H9 (cell line): ENCODE measurements around the gene COIL. TPM values are rescaled to one million over a fixed set of nuclear protein-coding genes. Genes with fewer than 3 reads are reported as not detected.

Experiments used
- DNase-seq: peaks from one replicate; pipeline ENCODE4 v3.0.0-alpha.2; 2017
- H2AFZ ChIP-seq: one replicate; pipeline ENCODE4 v1.6.1; 2013; ENCODE audit warnings: mild to moderate bottlenecking, low read length, control low read depth, moderate library complexity
- H2AK5ac ChIP-seq: 2 replicates; pipeline ENCODE4 v1.6.1; 2013; ENCODE audit warnings: low read length, control low read depth, mixed read lengths; ENCODE audit not compliant: insufficient read length
- H2BK120ac ChIP-seq: one replicate; pipeline ENCODE4 v1.6.1; 2013; ENCODE audit warnings: low read depth, mild to moderate bottlenecking, low read length, control low read depth, inconsistent platforms; ENCODE audit not compliant: poor library complexity, severe bottlenecking
- H2BK12ac ChIP-seq: 2 replicates; pipeline ENCODE4 v1.6.1; 2013; ENCODE audit warnings: low read length, control low read depth, mixed read lengths, low read depth; ENCODE audit not compliant: insufficient read length
- H2BK15ac ChIP-seq: 2 replicates; pipeline ENCODE4 v1.6.1; 2013; ENCODE audit warnings: low read depth, low read length, control low read depth
- H2BK20ac ChIP-seq: one replicate; pipeline ENCODE4 v1.6.1; 2013; ENCODE audit warnings: low read depth, mild to moderate bottlenecking, low read length, control low read depth, inconsistent platforms; ENCODE audit not compliant: poor library complexity, severe bottlenecking
- H2BK5ac ChIP-seq: 2 replicates; pipeline ENCODE4 v1.6.1; 2013; ENCODE audit warnings: low read length, control low read depth, mixed read lengths; ENCODE audit not compliant: insufficient read length
- H3K14ac ChIP-seq: 2 replicates; pipeline ENCODE4 v1.6.1; 2013; ENCODE audit warnings: low read length, control low read depth; ENCODE audit not compliant: insufficient read depth
- H3K18ac ChIP-seq: 2 replicates; pipeline ENCODE4 v1.6.1; 2013; ENCODE audit warnings: low read depth, mild to moderate bottlenecking, mixed read lengths, low read length, control low read depth; ENCODE audit not compliant: insufficient read length
- H3K23ac ChIP-seq: 2 replicates; pipeline ENCODE4 v1.6.1; 2013; ENCODE audit warnings: low read length, control low read depth, mixed read lengths, low read depth; ENCODE audit not compliant: insufficient read length
- H3K23me2 ChIP-seq: 2 replicates; pipeline ENCODE4 v1.6.1; 2013; ENCODE audit warnings: low read depth, mild to moderate bottlenecking, mixed read lengths, low read length, control low read depth; ENCODE audit not compliant: insufficient read length, poor library complexity, severe bottlenecking
- H3K27ac ChIP-seq: 2 replicates; pipeline ENCODE4 v1.5.1; 2013; ENCODE audit warnings: low read length, control low read depth, mixed read lengths, low read depth; ENCODE audit not compliant: insufficient read length
- H3K27me3 ChIP-seq: 2 replicates; pipeline ENCODE4 v1.6.1; 2013; ENCODE audit warnings: low read length, control low read depth, inconsistent platforms; ENCODE audit not compliant: insufficient read depth
- H3K4ac ChIP-seq: 2 replicates; pipeline ENCODE4 v1.6.1; 2013; ENCODE audit warnings: low read depth, mild to moderate bottlenecking, control low read depth, inconsistent platforms, low read length, moderate library complexity
- H3K4me1 ChIP-seq: 2 replicates; pipeline ENCODE4 v1.6.1; 2013; ENCODE audit warnings: low read length, control low read depth, inconsistent platforms; ENCODE audit not compliant: insufficient read depth
- H3K4me2 ChIP-seq: 2 replicates; pipeline ENCODE4 v1.6.1; 2013; ENCODE audit warnings: low read length, control low read depth, mixed read lengths; ENCODE audit not compliant: insufficient read length, insufficient read depth
- H3K56ac ChIP-seq: 2 replicates; pipeline ENCODE4 v1.6.1; 2013; ENCODE audit warnings: low read depth, mild to moderate bottlenecking, mixed read lengths, low read length, control low read depth; ENCODE audit not compliant: insufficient read length
- H3K79me1 ChIP-seq: 2 replicates; pipeline ENCODE4 v1.6.1; 2013; ENCODE audit warnings: low read depth, mild to moderate bottlenecking, moderate library complexity, low read length, control low read depth, inconsistent platforms; ENCODE audit not compliant: insufficient read depth, poor library complexity, severe bottlenecking
- H3K79me2 ChIP-seq: 2 replicates; pipeline ENCODE4 v1.6.1; 2013; ENCODE audit warnings: low read length, control low read depth, inconsistent platforms; ENCODE audit not compliant: insufficient read depth
- H3K9ac ChIP-seq: 2 replicates; pipeline ENCODE4 v1.6.1; 2013; ENCODE audit warnings: low read length, control low read depth, mixed read lengths; ENCODE audit not compliant: insufficient read length; ENCODE audit errors: extremely low read depth
- H3K9me3 ChIP-seq: one replicate; pipeline ENCODE4 v1.6.1; 2013; ENCODE audit warnings: low read depth, low read length, inconsistent platforms; ENCODE audit not compliant: control insufficient read depth
- H3T11ph ChIP-seq: one replicate; pipeline ENCODE4 v1.6.1; 2013; ENCODE audit warnings: mild to moderate bottlenecking, low read length, control low read depth, inconsistent platforms
- H4K20me1 ChIP-seq: one replicate; pipeline ENCODE4 v1.6.1; 2013; ENCODE audit not compliant: control insufficient read depth, insufficient read length, insufficient read depth
- H4K5ac ChIP-seq: 2 replicates; pipeline ENCODE4 v1.6.1; 2013; ENCODE audit warnings: low read depth, mild to moderate bottlenecking, mixed read lengths, low read length, control low read depth; ENCODE audit not compliant: insufficient read length
- H4K8ac ChIP-seq: replicated peaks from 2 replicates; pipeline ENCODE4 v1.6.1; 2013; ENCODE audit warnings: low read length, control low read depth, mixed read lengths, low read depth; ENCODE audit not compliant: insufficient read length
- H4K91ac ChIP-seq: 2 replicates; pipeline ENCODE4 v1.6.1; 2013; ENCODE audit warnings: low read depth, mild to moderate bottlenecking, moderate library complexity, mixed read lengths, low read length, control low read depth; ENCODE audit not compliant: insufficient read length
- H3K27ac Mint-ChIP-seq, 3 experiments: 2 replicates in 2 of 3; 3 replicates in 1 of 3; pipeline ENCODE4 v1.8.0; 2020 to 2021; ENCODE audit warnings: mixed read lengths in 3 of 3, mild to moderate bottlenecking in 1 of 3, moderate library complexity in 1 of 3
- H3K27me3 Mint-ChIP-seq: 2 replicates; pipeline ENCODE4 v1.8.0; 2021; ENCODE audit warnings: low read depth, mild to moderate bottlenecking, moderate library complexity, mixed read lengths
- H3K36me3 Mint-ChIP-seq, 3 experiments: 2 replicates in 2 of 3; 3 replicates in 1 of 3; pipeline ENCODE4 v1.8.0; 2020 to 2021; ENCODE audit warnings: low read depth in 3 of 3, mixed read lengths in 3 of 3; ENCODE audit not compliant: insufficient read depth in 1 of 3
- H3K4me1 Mint-ChIP-seq, 2 experiments: 2 replicates each; pipeline ENCODE4 v1.8.0; 2020; ENCODE audit warnings: mixed read lengths in 2 of 2
- H3K4me3 Mint-ChIP-seq, 2 experiments: 2 replicates in 1 of 2; 3 replicates in 1 of 2; pipeline ENCODE4 v1.8.0; 2020 to 2021; ENCODE audit warnings: mild to moderate bottlenecking in 2 of 2, mixed read lengths in 2 of 2, moderate library complexity in 1 of 2
- H3K9me3 Mint-ChIP-seq, 2 experiments: 2 replicates in 1 of 2; 3 replicates in 1 of 2; pipeline ENCODE4 v1.8.0; 2020; ENCODE audit warnings: mild to moderate bottlenecking in 2 of 2, mixed read lengths in 2 of 2, moderate library complexity in 1 of 2
- WGBS: extraction: QIAGEN DNeasy Blood & Tissue Kit; methylation state at CpG from one replicate; pipeline ENCODE4 v1.1.7; 2013; ENCODE audit warnings: missing lambda C conversion rate, low lambda C conversion rate, mixed read lengths; ENCODE audit not compliant: insufficient read length; ENCODE audit errors: extremely low coverage; 5-methylcytosine and 5-hydroxymethylcytosine counted together
- total RNA-seq: library from RNA; stranded (reverse); gene quantifications from 2 replicates; pipeline ENCODE4 v1.2.1, GENCODE V29; 2021
- TF ChIP-seq, protein P1 (sequence below): fragments of 200-600 bp; sonication (generic); conservative IDR thresholded peaks from 3 replicates; pipeline ENCODE4 v1.8.0; 2021; ENCODE audit warnings: antibody characterized with exemption, mild to moderate bottlenecking

COIL gene
- total RNA-seq, 1 experiment from 2014 or later, result 21.5 TPM

DNA sequence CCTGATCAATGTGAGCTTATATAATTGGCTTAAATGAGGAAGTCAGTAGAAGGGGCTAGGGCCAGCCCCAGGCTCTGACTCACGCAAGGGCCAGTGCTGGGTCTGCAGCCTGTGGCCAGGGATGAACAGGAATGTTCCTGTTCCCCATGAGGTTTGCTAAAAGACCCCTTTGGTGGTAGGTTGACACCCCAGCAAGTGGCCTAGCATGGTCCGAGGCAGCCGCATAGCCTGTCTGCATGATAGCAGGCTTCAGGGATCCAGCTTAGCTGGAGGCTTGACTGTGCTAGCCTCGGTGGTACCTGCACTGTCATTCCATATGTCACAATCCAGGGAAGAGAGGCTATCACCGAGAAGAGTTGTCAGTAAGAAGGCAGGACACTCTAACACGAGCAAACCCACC lies 70.5 kb downstream of the COIL start:
- no peak overlapping the region for H2BK15ac ChIP-seq
- Mint-ChIP-seq H3K27me3 (no peaks in the 10 kb centered on the region), H3K4me1 (peaks cover 12 to 23% of the 10 kb centered on the region in 2 experiments), H3K27ac (no peak overlapping the region), H3K9me3 (peaks cover 17 to 26% of the 10 kb centered on the region in 2 experiments), H3K36me3 (peaks cover 50 to 86% (median 54%) of the 10 kb centered on the region in 3 experiments), H3K4me3 (no peak overlapping the region)
- no peak for DNase-seq
- H3K79me1 ChIP-seq, result no peaks in the 10 kb centered on the region
- TF ChIP-seq, protein P1, sequence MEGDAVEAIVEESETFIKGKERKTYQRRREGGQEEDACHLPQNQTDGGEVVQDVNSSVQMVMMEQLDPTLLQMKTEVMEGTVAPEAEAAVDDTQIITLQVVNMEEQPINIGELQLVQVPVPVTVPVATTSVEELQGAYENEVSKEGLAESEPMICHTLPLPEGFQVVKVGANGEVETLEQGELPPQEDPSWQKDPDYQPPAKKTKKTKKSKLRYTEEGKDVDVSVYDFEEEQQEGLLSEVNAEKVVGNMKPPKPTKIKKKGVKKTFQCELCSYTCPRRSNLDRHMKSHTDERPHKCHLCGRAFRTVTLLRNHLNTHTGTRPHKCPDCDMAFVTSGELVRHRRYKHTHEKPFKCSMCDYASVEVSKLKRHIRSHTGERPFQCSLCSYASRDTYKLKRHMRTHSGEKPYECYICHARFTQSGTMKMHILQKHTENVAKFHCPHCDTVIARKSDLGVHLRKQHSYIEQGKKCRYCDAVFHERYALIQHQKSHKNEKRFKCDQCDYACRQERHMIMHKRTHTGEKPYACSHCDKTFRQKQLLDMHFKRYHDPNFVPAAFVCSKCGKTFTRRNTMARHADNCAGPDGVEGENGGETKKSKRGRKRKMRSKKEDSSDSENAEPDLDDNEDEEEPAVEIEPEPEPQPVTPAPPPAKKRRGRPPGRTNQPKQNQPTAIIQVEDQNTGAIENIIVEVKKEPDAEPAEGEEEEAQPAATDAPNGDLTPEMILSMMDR, result no peak
- H2BK5ac ChIP-seq, result no peak overlapping the region
- peaks cover 12% of the 10 kb centered on the region for H3K9me3 ChIP-seq
- no peak overlapping the region for H3K14ac ChIP-seq
- no peak overlapping the region for H2AK5ac ChIP-seq
- no peak overlapping the region for H2BK20ac ChIP-seq
- H2BK12ac ChIP-seq, result no peak overlapping the region
- no peaks in the 10 kb centered on the region for H3K27me3 ChIP-seq
- H3K27ac ChIP-seq, result no peak overlapping the region
- H3K56ac ChIP-seq, result no peak overlapping the region
- no peak overlapping the region for H3K18ac ChIP-seq
- no peak overlapping the region for H2AFZ ChIP-seq
- no peak overlapping the region for H3K4ac ChIP-seq
- H4K91ac ChIP-seq, result no peak overlapping the region
- no peaks in the 10 kb centered on the region for H3K79me2 ChIP-seq
- no peak overlapping the region for H4K5ac ChIP-seq
- no peaks in the 10 kb centered on the region for H3K4me1 ChIP-seq
- H3K23ac ChIP-seq, result no peak overlapping the region
- no peak overlapping the region for H3K9ac ChIP-seq
- WGBS, result no CpG with 5 or more reads among the region's 6 CpGs
- H3K23me2 ChIP-seq, result no peaks in the 10 kb centered on the region
- H4K20me1 ChIP-seq, result no peaks in the 10 kb centered on the region
- H3K4me2 ChIP-seq, result no peak overlapping the region
- no peak overlapping the region for H3T11ph ChIP-seq
- H4K8ac ChIP-seq, result no peak overlapping the region
- H2BK120ac ChIP-seq, result no peak overlapping the region

Other genes with a start within 250 kb of the COIL start
- 0.88 and 1.0 TPM in 2 replicates for gene C17orf67, start 127.1 kb downstream of the COIL start, total RNA-seq
- gene DGKE, start 126.9 kb downstream of the COIL start, total RNA-seq, result 3.8 and 4.9 TPM in 2 replicates
- gene TRIM25, start 47.0 kb downstream of the COIL start, total RNA-seq, result 32.5 and 34.6 TPM in 2 replicates
- gene SCPEP1, start 17.1 kb upstream of the COIL start, total RNA-seq, result 27.1 and 29.6 TPM in 2 replicates
- gene AKAP1, start 124.2 kb upstream of the COIL start, total RNA-seq, result 61.2 and 65.4 TPM in 2 replicates